ENCODE data around the gene MYH14.

- no peak for TF ChIP-seq CTCF (IDR thresholded peaks at IDR 0.05; ENCODE audit: insufficient read depth, low read depth, low read length)
- TF ChIP-seq EZH2 (IDR thresholded peaks at IDR 0.05; ENCODE audit: insufficient read depth, low read length) = no peak
Measured at GRCh38 chr19:50233308-50233910, 30.0 kb downstream of the MYH14 start.
